HG02798 (cell line): ENCODE data around the gene DAND5.

Experiments used
- ATAC-seq: cut with Tn5 transposase; IDR thresholded peaks from one replicate; pipeline ENCODE4 v1.9.1; 2021; ENCODE audit warnings: mild to moderate bottlenecking; ENCODE audit not compliant: unreplicated experiment, poor library complexity

The DAND5 gene

GRCh38 chr19:12969292-12969988, at the start of gene DAND5:
Gene DAND5, plus strand, starts transcription at chr19:12969576. Its CDS starts 85 bp downstream, at chr19:12969661.
- ATAC-seq = no peak

GRCh38 chr19:12921047-12921446, 48.3 kb upstream of the DAND5 start:
- no peak for ATAC-seq

- ATAC-seq = no peak
Measured at GRCh38 chr19:12922959-12923358, 46.4 kb upstream of the DAND5 start.

- ATAC-seq = no peak
Measured at GRCh38 chr19:12924621-12925310, 44.6 kb upstream of the DAND5 start.

GRCh38 chr19:12930002-12930645, 39.3 kb upstream of the DAND5 start:
- no peak for ATAC-seq

GRCh38 chr19:12932392-12933286, 36.7 kb upstream of the DAND5 start:
- ATAC-seq = no peak

GRCh38 chr19:12933287-12934072, 35.9 kb upstream of the DAND5 start, which contains the start of gene FARSA:
Gene FARSA, minus strand, starts transcription at chr19:12933711. Its CDS starts 15 bp downstream, at chr19:12933696.
- ATAC-seq = peak; percentile 39

GRCh38 chr19:12935071-12935470, 34.3 kb upstream of the DAND5 start:
- ATAC-seq = no peak

GRCh38 chr19:12936582-12936981, 32.8 kb upstream of the DAND5 start:
- ATAC-seq = no peak

GRCh38 chr19:12937093-12937926, 32.1 kb upstream of the DAND5 start:
- ATAC-seq = no peak

- ATAC-seq = peak; percentile 87
Measured at GRCh38 chr19:12937927-12938778, 31.2 kb upstream of the DAND5 start, which contains the start of gene CALR. Gene CALR, plus strand, starts transcription at chr19:12938609. Its CDS starts 71 bp downstream, at chr19:12938680.

- no peak for ATAC-seq
Measured at GRCh38 chr19:12938779-12939601, 30.4 kb upstream of the DAND5 start.

GRCh38 chr19:12939975-12940423, 29.4 kb upstream of the DAND5 start:
- ATAC-seq = no peak

GRCh38 chr19:12940897-12941296, 28.5 kb upstream of the DAND5 start:
- no peak for ATAC-seq

GRCh38 chr19:12943437-12944044, 25.8 kb upstream of the DAND5 start:
- no peak for ATAC-seq

- ATAC-seq = no peak
Measured at GRCh38 chr19:12944104-12944674, 25.2 kb upstream of the DAND5 start.
